ENCODE data around the gene KLHL25. TPM values are rescaled to one million over a fixed set of nuclear protein-coding genes. Genes with fewer than 3 reads are reported as not detected.

Gene KLHL25
- total and polyA plus RNA-seq, 2 of the 13 experiments (the other 11 are each of a cell fraction or from before 2014, with no cell fraction given), result 3.7 to 8.2 TPM

DNA sequence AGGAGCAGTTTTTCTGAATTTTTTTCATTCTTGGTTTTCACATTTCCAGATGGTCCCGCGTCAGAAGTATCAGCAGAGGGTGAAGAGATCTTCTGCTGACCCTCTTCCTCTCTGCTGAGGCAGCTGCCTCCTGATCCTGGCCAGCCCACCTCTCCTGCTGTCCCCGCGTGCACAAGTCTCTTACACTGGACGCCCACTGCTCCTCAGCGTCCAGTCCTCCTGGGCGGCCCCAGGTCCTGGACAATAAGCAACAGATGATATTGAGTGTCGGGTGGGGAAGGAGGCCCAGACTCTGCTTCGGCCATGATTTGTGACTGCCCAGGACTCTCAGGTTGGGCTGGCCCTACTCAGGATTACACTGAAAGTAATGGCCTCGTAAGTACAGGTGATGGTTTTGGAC lies 50.1 kb downstream of the KLHL25 start:
- no peak overlapping the region for H3K27ac ChIP-seq (ENCODE audit: extremely low read length, insufficient read depth, low read length)
- WGBS (ENCODE audit: low lambda C conversion rate), result 98% methylated on average over 7 of the region's 10 CpGs
- FAIRE-seq (no peak), ATAC-seq (no peak), DNase-seq (ENCODE audit: low spot score) (no peak)
- intact Hi-C loops (cut with micrococcal nuclease; ENCODE audit: unreplicated experiment) (no loop called here), in situ Hi-C loops (cut with HindIII; ENCODE audit: extremely low pct_ligation_motif_present, low pct_unique_long_range_greater_than_20kb) (no loop called here)
- H3K4me2 ChIP-seq (ENCODE audit: low read depth, low read length), result no peak overlapping the region
- H3K36me3 ChIP-seq (replicated peaks in 1 of 2; ENCODE audit: control insufficient read depth in 1 of 2, insufficient read depth in 2 of 2, low read length in 2 of 2), result peaks cover 15 to 60% of the 10 kb centered on the region in 2 experiments
- BruUV-seq (replicated peaks), result no TSS peak
- H3K4me1 ChIP-seq (ENCODE audit: insufficient read depth, low read length), result no peaks in the 10 kb centered on the region
- H4K20me1 ChIP-seq (ENCODE audit: insufficient read depth, low read length), result no peaks in the 10 kb centered on the region; the same call in 1 of the 2 replicates
- no peak overlapping the region for H3K9ac ChIP-seq (ENCODE audit: insufficient read depth, low read depth, low read length)
- H3K4me3 ChIP-seq (replicated peaks in 1 of 3; ENCODE audit: insufficient read depth in 1 of 3, low read depth in 2 of 3, low read length in 3 of 3), result no peak overlapping the region
- no peaks in the 10 kb centered on the region for H3K9me3 ChIP-seq (ENCODE audit: low read length)
- ChIA-PET POLR2A (no interaction called here), CTCF (ENCODE audit: low intra/inter-chr PET ratio, low total read pairs) (no interaction called here)
- no peaks in the 10 kb centered on the region for H3K27me3 ChIP-seq (ENCODE audit: control insufficient read depth in 1 of 2, insufficient read depth in 2 of 2, low read length in 2 of 2)
- no peak for TF ChIP-seq ZNF549 (CRISPR knock-in tag; IDR thresholded peaks at IDR 0.05)
- no peak for TF ChIP-seq ZFP82 (CRISPR knock-in tag; IDR thresholded peaks at IDR 0.05; ENCODE audit: borderline replicate concordance)
- TF ChIP-seq, protein P1, sequence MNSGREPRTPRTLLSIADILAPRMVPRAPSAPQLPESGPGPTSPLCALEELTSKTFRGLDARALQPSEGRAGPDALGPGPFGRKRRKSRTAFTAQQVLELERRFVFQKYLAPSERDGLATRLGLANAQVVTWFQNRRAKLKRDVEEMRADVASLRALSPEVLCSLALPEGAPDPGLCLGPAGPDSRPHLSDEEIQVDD (CRISPR knock-in tag; IDR thresholded peaks at IDR 0.05; ENCODE audit: borderline replicate concordance), result no peak
- TF ChIP-seq RNF2 (conservative IDR thresholded peaks at IDR 0.05; ENCODE audit: low read depth), result no peak
- no peak for TF ChIP-seq HNF4A (CRISPR knock-in tag; IDR thresholded peaks at IDR 0.05)
- TF ChIP-seq ZNF7 (CRISPR knock-in tag; IDR thresholded peaks at IDR 0.05), result no peak
- no peak for TF ChIP-seq CHCHD3 (CRISPR knock-in tag; IDR thresholded peaks at IDR 0.05)
- no peak for TF ChIP-seq ATF4 (CRISPR knock-in tag; IDR thresholded peaks at IDR 0.05)
- no peak for TF ChIP-seq AFF4 (CRISPR knock-in tag; IDR thresholded peaks at IDR 0.05)
- no peak for TF ChIP-seq SALL2 (CRISPR knock-in tag; IDR thresholded peaks at IDR 0.05)
- no peak for TF ChIP-seq ZNF207 (IDR thresholded peaks at IDR 0.05; ENCODE audit: borderline replicate concordance)
- no peak for TF ChIP-seq ZNF678 (CRISPR knock-in tag; IDR thresholded peaks at IDR 0.05)
- TF ChIP-seq, protein P2, sequence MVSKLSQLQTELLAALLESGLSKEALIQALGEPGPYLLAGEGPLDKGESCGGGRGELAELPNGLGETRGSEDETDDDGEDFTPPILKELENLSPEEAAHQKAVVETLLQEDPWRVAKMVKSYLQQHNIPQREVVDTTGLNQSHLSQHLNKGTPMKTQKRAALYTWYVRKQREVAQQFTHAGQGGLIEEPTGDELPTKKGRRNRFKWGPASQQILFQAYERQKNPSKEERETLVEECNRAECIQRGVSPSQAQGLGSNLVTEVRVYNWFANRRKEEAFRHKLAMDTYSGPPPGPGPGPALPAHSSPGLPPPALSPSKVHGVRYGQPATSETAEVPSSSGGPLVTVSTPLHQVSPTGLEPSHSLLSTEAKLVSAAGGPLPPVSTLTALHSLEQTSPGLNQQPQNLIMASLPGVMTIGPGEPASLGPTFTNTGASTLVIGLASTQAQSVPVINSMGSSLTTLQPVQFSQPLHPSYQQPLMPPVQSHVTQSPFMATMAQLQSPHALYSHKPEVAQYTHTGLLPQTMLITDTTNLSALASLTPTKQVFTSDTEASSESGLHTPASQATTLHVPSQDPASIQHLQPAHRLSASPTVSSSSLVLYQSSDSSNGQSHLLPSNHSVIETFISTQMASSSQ (IDR thresholded peaks at IDR 0.05; ENCODE audit: low read depth), result no peak
- TF ChIP-seq, protein P2 (CRISPR knock-in tag; IDR thresholded peaks at IDR 0.05; ENCODE audit: borderline replicate concordance), result no peak
- no peak for TF ChIP-seq KDM6A (CRISPR knock-in tag; IDR thresholded peaks at IDR 0.05; ENCODE audit: low read depth)
- H3K79me2 ChIP-seq (ENCODE audit: insufficient read depth, low read length), result no peaks in the 10 kb centered on the region
- no peak overlapping the region for H2AFZ ChIP-seq (ENCODE audit: low read length)

Data from HepG2 (cell line).